ENCODE data around the gene MPRIP. TPM values are rescaled to one million over a fixed set of nuclear protein-coding genes. Genes with fewer than 3 reads are reported as not detected.
"Not testable (repeated sequence)": the region's sequence is repeated elsewhere in the genome, so short reads cannot be mapped to it uniquely, and the experiment has no call there.

Gene MPRIP
- total RNA-seq, 4 donors from 2014 or later: 61.5 to 407 (median 103) TPM

DNA sequence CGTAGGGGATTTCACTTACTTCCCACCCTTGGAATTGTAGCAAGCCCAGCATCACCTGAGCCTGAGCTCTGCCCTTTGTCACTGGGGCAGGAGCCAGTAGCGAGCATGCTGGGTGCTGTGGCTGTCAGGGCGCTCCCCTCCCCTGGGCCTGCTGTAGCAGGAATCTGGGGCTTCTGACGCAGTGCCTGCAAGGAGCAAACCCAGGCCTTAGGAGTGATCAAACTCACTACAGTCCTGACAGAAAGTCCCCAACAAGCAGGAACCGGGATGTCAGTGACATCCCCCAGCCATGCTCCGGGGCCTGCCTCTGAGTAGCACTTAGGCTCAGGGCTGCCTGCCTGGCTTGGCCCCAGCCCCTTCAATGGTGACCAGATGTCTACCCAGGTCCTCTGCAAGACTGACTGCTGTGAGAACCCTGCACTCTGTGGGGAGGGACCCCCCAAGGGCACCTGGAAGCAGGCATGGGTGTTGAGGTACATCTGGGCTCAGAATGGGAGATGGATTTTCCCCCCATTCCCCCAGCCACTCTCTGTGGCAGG, 140.4 kb downstream of the MPRIP start:
- Histone ChIP-seq H3K9me3 (no peaks in the 10 kb centered on the region), H3K27ac (no peak overlapping the region), H3K4me1 (no peaks in the 10 kb centered on the region), H3K27me3 (no peaks in the 10 kb centered on the region), H3K36me3 (no peaks in the 10 kb centered on the region), H3K4me3 (no peak overlapping the region)
- TF ChIP-seq, protein P1, sequence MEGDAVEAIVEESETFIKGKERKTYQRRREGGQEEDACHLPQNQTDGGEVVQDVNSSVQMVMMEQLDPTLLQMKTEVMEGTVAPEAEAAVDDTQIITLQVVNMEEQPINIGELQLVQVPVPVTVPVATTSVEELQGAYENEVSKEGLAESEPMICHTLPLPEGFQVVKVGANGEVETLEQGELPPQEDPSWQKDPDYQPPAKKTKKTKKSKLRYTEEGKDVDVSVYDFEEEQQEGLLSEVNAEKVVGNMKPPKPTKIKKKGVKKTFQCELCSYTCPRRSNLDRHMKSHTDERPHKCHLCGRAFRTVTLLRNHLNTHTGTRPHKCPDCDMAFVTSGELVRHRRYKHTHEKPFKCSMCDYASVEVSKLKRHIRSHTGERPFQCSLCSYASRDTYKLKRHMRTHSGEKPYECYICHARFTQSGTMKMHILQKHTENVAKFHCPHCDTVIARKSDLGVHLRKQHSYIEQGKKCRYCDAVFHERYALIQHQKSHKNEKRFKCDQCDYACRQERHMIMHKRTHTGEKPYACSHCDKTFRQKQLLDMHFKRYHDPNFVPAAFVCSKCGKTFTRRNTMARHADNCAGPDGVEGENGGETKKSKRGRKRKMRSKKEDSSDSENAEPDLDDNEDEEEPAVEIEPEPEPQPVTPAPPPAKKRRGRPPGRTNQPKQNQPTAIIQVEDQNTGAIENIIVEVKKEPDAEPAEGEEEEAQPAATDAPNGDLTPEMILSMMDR (IDR thresholded peaks at IDR 0.05): no peak
- TF ChIP-seq POLR2A (IDR thresholded peaks at IDR 0.05): no peak
- no peak for DNase-seq
- intact Hi-C loops (cut with DNase I; ENCODE audit: low total_unique reads): no loop called here

DNA sequence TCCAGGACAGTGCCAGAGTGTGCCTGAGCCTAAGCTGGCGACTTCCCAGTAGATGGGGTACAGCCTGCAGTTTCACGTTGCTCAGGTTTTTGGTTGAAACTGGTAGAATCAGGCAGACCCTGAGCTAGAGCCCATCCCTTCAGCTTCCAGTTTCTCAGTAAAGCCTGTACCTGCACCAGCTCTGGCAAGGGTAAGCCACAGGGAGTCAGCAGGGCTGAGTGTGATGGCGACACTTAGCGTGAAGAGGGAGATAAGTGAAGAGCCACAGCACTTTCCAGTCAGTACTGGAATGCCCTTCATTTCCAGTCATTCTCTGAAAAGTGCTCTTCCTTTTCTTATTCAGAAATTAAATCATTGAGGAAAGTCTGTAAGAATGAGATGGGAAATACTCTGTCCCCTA, 141.5 kb downstream of the MPRIP start:
- DNase-seq: no peak
- no peaks in the 10 kb centered on the region for H3K9me3 ChIP-seq
- H3K36me3 ChIP-seq: no peaks in the 10 kb centered on the region
- intact Hi-C loops (cut with DNase I; ENCODE audit: low total_unique reads): no loop called here
- no peaks in the 10 kb centered on the region for H3K27me3 ChIP-seq
- no peak for TF ChIP-seq POLR2A (IDR thresholded peaks at IDR 0.05)
- TF ChIP-seq, protein P1 (IDR thresholded peaks at IDR 0.05): no peak
- no peaks in the 10 kb centered on the region for H3K4me1 ChIP-seq
- H3K4me3 ChIP-seq: no peak overlapping the region
- no peak overlapping the region for H3K27ac ChIP-seq

DNA sequence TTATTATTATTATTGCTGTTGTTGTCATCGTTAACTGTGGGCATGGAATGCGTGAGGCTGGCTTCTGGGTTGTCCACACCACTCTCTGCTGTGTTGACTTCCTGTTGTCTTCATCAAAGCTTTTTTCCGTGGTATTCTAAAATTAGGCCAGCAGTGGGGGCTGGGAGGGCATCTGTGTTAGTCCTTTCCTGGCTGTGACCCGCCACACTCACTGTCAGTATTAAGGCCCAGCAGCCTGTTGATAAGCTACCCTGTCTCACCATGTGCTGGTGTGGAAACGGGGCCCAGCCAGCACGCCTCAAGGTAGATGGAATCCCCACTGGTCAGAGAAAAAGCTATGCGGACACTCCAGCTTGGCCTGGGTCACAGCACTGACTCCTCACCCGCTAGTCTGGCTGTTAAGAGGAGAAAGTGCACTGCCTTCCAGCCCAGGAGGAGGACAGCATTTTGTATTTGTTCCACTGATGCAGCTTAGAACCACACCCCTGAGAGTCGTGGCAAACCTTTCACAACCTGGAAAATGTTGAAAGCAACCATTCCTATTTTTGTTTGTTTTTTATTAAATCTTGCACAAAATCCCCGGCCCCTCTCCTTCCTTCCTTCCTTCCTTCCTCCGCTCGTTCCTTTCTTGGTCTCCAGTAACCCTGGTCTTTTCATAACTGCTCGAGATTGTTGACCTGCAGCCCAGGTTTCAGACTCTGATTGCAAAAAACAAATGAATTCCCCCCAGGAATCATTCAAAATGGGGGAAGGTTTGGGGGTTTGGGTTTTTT, 142.9 kb downstream of the MPRIP start:
- intact Hi-C loops (cut with DNase I; ENCODE audit: low total_unique reads); H3K27me3 ChIP-seq; H3K9me3 ChIP-seq; H3K36me3 ChIP-seq; DNase-seq; H3K4me1 ChIP-seq; H3K27ac ChIP-seq; H3K4me3 ChIP-seq: not testable (repeated sequence)

- no peaks in the 10 kb centered on the region for H3K36me3 ChIP-seq
- no peaks in the 10 kb centered on the region for H3K9me3 ChIP-seq
- DNase-seq: no peak
- peaks cover 0 to 3% of the 10 kb centered on the region in 2 donors for H3K4me1 ChIP-seq
- TF ChIP-seq, protein P1 (IDR thresholded peaks at IDR 0.05): no peak
- TF ChIP-seq POLR2A (IDR thresholded peaks at IDR 0.05): no peak
- no peaks in the 10 kb centered on the region for H3K27me3 ChIP-seq
- intact Hi-C loops (cut with DNase I; ENCODE audit: low total_unique reads): no loop called here
- H3K4me3 ChIP-seq: no peak overlapping the region
- no peak overlapping the region for H3K27ac ChIP-seq
Measured at GRCh38 chr17:17186051-17186450, 143.8 kb downstream of the MPRIP start.

DNA sequence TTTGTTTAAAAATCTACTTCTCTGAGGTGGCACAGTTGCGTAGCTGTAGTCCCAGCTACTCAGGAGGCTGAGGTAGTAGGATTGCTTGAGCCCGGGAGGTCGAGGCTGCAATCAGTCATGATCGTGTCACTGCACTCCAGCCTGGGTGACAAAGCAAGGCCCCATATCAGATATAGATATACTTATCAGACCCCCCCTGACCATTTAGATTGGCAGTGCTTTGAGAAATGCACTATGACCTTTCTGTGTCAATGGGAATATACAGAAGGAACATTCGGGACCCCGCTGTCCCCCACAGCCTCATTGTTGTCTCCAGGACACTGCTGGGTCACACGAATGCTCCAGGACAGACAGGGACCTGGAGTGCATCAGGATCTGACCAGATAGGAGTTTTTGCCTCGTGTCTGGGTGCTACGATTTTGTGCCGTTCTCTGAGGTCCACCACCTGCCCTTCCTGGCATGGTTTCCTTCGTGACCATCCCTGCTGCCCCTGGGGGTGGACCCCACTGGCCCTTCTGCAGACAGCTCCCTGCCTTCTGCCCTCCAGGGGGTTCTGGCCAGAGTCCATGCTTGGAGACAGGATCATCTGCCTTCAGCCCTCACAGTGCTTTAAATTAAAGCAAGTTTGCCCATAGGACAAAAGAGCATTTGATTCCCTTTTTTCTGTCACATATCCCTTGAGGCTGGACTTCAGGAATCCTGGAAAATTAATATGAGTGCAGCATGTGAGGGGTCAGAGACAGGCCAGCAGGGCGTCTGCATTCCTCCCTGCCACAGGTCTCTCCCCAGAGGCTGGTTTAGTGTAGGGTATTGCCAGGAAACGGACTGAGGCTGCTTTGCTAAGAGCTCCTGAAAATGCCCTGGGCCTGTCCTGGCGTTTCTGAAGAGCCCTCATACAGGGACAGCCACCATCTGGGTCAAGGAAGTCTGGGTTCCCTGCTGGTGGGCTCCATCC, 144.6 kb downstream of the MPRIP start:
- intact Hi-C loops (cut with DNase I; ENCODE audit: low total_unique reads): no loop called here
- Histone ChIP-seq H3K27me3 (no peaks in the 10 kb centered on the region), H3K4me3 (no peak overlapping the region), H3K9me3 (no peaks in the 10 kb centered on the region), H3K4me1 (peaks cover 0 to 11% of the 10 kb centered on the region in 2 donors), H3K27ac (no peak overlapping the region), H3K36me3 (no peaks in the 10 kb centered on the region)
- no peak for DNase-seq
- TF ChIP-seq, protein P1 (IDR thresholded peaks at IDR 0.05): no peak
- TF ChIP-seq POLR2A (IDR thresholded peaks at IDR 0.05): no peak
